HG03066 (cell line): ENCODE results near the gene PPP2R1A.
"Not testable (repeated sequence)": the region's sequence is repeated elsewhere in the genome, so short reads cannot be mapped to it uniquely, and the experiment has no call there.

Experiments used
- ATAC-seq: cut with Tn5 transposase; IDR thresholded peaks from one replicate; pipeline ENCODE4 v1.9.1; 2021; ENCODE audit warnings: low read depth; ENCODE audit not compliant: unreplicated experiment

PPP2R1A gene

DNA sequence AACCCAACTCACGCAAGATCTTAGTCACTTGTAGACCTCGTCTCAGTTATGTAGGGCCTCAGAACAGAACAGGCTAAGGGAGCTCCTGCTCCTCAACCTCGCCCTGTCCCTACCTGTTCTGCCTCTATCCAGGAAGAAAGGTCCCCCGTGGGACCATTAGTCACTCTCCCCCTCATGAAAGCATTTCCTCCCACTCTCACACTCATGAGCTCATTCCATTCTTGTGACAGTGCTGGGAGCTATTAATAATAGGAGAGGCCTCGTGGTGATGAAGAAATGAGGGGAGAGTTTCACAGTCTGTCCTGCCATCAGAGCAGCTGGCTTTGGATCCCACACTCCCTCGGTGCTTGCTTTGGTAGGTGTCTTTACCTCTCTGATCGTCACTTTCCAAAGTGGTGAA, 10.2 kb downstream of the PPP2R1A start:
- ATAC-seq, result no peak

DNA sequence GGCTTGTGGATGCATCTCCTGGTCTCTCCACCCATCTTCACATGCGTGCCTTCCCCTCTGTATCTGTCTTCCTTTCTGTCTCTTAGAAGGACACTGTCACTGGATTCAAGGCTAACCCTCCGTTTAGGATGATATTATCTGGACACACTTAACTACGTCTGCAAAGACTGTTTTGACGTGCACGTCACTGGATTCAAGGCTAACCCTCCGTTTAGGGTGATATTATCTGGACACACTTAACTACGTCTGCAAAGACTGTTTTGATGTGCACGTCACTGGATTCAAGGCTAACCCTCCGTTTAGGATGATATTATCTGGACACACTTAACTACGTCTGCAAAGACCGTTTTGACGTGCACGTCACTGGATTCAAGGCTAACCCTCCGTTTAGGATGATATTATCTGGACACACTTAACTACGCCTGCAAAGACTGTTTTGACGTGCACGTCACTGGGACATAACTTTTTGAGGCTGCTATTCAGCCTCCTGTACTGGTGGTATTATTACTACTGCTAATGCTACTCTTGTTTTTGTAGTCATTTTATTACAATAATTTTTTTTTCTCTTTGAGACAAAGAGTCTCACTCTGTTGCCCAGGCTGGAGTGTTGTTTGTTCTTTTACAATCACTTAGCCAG, 11.0 kb downstream of the PPP2R1A start:
- not testable (repeated sequence) for ATAC-seq

DNA sequence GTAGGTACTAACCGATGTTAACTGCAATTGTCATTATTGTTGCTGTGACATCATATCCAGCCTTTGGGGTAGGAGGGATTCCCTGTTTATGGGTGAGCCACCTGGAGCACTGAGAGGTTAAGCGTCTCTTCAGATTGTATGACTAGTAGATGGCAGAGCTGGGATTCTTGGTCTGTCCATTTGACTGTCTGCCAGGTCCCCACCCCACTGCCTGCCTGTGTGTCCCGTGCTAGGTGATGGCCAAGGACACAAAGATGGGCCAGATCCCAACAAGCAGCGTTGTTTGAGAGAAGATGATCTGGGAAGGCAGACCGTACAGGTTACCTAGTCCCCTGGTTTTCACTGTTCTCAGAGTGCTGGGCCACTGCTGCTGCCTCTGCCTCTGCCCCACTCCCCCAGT, 16.6 kb downstream of the PPP2R1A start:
- ATAC-seq, result no peak

DNA sequence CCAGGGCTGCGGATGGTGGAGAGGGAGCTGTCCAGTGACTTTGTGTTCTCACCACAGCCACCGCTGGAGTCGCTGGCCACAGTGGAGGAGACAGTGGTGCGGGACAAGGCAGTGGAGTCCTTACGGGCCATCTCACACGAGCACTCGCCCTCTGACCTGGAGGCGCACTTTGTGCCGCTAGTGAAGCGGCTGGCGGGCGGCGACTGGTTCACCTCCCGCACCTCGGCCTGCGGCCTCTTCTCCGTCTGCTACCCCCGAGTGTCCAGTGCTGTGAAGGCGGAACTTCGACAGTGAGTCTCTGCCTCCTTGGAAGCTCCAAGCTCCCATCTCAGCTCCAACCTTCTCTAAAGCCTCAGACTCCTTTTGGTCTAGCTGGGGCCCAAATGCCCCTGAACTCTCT, 21.4 kb downstream of the PPP2R1A start:
- ATAC-seq, result no peak

DNA sequence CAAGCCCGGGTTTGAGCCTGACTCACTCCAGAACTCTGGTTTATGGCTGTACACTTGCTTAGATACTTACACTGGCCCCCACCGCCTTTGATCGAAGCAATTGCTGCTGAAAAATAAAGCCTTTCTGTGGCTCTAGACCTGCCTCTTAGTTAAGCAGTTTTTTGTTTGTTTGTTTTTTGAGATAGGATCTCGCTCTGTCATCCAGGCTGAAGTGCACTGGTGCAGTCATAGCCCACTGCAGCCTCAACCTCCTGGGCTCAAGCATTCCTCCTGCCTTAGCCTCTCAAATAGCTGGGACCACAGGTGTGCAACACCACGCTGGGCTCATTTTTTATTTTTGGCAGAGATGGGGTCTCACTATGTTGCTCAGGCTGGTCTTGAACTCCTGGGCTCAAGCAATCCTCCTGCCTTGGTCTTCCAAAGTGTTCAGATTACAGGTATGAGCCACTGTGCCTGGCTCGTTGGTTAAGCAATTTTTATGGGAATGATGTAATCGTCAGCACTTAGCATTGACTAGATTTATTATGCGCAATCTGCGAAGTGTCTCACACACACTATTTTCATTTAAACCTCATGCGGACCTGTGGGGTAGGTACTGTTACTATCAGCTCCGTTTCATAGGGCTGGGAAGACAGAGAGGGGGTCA, 22.2 kb downstream of the PPP2R1A start:
- ATAC-seq, result no peak

DNA sequence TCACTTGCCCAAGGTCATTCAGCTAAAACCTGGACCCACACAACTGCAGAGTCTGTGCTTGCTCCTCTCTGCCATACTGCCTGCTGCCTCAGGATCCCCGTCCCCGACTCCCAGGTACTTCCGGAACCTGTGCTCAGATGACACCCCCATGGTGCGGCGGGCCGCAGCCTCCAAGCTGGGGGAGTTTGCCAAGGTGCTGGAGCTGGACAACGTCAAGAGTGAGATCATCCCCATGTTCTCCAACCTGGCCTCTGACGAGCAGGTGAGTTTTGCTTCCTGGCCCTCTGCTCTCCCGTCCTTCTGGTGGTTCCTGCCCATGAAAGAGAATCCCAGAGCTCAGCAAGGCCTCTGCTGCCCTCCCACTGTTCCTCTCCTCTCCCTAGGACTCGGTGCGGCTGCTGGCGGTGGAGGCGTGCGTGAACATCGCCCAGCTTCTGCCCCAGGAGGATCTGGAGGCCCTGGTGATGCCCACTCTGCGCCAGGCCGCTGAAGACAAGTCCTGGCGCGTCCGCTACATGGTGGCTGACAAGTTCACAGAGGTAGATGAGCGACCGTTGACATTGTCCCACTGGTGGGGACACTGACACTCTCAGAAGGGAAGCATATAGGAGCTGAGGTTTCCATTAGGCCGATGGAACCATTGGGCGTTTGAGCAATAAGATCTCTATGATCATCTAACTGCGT, 22.9 kb downstream of the PPP2R1A start:
- no peak for ATAC-seq

DNA sequence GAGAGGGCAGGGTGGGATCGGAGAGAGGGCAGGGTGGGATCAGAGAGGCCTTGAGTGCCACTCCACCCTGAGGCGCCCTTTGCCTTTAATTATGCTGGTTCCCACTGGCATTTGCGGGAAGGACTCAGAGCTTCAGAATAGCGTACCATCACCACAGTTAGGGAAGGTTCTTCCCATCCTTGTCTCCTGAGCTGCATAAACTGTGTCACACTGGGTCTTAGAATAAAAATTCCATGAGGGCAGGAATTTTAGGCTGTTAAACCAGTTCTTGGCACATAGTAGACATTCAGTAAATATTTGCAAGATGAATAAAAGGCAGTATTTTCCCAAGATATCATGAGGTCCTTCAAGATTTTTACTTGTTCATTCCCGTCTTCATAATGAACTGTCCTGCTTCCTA, 24.4 kb downstream of the PPP2R1A start:
- ATAC-seq, result no peak

DNA sequence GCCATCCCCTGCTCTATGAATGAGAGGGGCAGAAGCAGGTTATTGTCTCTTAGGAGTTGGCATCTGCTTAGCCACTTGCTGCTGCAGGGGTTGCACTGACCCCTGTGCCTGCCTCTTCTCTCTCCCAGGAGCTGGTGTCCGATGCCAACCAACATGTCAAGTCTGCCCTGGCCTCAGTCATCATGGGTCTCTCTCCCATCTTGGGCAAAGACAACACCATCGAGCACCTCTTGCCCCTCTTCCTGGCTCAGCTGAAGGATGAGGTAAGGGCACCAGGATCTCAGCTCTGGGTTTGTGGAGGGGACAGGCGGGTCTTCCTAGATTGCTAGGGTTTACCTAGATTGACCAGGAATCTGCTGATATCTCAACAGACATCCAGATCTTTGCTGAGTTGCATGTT, 26.5 kb downstream of the PPP2R1A start:
- no peak for ATAC-seq

DNA sequence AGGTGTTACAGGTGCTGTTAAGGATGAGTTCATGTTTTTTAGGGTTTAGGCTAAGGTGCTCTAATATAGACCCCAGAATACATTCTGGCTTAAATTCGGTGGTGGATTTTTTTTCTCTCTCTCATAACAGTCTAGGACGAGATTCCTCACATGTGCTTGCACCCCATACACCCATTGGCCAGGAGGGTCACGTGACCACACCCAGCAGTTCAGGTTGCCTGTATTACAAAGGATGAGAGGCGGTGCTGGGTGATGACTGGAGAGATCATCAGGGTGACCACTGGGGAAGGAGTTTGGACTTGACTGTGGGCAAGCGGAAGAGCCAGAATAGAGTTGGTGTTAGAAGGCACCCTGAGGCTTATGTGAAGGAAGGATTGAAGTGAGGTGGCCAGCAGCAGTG, 27.7 kb downstream of the PPP2R1A start:
- ATAC-seq, result no peak

DNA sequence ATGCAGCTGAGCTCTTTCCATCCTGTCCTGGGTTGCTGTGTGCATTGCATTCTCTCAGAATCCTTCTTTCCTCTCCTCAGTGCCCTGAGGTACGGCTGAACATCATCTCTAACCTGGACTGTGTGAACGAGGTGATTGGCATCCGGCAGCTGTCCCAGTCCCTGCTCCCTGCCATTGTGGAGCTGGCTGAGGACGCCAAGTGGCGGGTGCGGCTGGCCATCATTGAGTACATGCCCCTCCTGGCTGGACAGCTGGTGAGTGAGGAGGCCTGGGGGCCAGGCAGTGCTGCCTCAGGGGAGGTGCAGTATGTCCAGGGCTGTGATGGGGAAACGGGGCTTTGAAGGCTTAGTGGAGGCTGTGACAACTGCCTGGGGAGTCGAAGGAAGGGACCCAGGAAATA, 29.8 kb downstream of the PPP2R1A start:
- no peak for ATAC-seq

DNA sequence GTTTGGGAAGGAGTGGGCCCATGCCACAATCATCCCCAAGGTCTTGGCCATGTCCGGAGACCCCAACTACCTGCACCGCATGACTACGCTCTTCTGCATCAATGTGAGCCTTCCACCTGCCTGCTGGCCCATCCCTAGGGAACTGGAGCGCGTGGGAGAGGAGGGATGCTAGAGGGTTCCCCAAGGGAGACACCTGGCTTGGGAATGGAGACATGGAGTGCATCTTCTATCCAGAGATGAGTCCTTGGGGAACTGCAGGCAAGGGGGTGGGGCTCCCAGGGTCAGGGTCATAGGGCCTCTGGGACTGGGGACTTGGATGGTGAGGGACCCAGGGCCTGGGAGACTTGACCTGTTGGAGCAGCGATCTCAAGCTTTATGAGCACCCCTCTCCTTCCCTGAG, 31.2 kb downstream of the PPP2R1A start:
- no peak for ATAC-seq

DNA sequence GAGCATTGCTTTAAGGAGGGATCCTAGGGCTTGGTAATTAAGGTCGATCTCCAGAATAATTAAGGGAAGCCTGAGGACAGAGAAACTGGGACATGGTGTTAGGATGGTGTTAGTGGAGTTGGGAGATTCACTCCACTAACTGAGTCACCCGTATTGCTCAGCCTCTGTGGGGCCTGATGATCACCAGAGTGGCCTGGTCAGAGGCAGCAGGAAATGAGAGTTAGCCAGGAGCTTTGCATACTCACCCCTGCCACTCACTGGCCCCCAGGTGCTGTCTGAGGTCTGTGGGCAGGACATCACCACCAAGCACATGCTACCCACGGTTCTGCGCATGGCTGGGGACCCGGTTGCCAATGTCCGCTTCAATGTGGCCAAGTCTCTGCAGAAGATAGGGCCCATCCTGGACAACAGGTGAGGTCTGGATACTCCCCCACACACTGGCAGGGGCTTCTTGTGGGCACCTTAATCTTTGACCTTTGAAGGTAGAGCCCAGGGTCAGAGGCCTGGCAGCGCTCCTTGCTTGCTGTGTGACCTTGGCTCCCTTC, 32.1 kb downstream of the PPP2R1A start:
- no peak for ATAC-seq

DNA sequence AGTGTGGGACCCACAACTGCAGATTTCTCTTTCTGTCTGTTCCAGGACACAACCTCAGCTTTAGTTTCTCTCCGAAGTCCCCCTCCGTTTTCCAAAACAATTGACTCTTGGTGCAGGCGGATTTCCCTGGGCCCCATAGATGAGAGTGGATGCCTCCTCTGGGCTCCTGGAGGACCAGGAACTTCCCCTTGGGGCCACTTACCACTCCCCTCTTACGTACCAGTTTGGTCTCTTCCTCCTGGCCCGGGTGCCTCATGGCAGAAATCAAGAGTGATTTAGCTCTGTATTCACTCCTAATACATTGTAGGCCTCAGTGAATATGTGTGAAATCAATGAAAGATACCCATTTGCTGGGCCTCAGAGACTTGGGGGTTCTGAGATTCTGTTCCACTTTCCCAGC, 34.4 kb downstream of the PPP2R1A start:
- ATAC-seq, result no peak

DNA sequence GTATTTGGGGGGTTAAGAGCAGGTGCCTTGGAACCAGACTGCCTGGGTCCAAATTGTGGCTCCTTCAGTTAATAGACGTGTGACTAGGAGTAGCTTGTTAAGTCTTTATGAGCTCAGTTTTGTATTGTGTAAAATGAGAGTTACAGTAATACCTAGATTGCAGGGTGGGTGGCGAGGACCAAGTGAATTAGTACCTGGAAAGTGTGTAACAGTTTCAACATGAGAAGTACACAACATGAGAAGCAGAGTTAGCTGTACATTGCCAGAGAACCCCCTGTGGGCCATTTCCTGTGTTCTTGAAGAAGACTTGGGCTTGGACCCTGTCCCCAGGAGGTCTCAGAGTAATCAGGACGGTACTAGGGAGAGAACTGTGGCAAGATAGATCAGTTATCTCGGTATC, 36.8 kb downstream of the PPP2R1A start:
- no peak for ATAC-seq

DNA sequence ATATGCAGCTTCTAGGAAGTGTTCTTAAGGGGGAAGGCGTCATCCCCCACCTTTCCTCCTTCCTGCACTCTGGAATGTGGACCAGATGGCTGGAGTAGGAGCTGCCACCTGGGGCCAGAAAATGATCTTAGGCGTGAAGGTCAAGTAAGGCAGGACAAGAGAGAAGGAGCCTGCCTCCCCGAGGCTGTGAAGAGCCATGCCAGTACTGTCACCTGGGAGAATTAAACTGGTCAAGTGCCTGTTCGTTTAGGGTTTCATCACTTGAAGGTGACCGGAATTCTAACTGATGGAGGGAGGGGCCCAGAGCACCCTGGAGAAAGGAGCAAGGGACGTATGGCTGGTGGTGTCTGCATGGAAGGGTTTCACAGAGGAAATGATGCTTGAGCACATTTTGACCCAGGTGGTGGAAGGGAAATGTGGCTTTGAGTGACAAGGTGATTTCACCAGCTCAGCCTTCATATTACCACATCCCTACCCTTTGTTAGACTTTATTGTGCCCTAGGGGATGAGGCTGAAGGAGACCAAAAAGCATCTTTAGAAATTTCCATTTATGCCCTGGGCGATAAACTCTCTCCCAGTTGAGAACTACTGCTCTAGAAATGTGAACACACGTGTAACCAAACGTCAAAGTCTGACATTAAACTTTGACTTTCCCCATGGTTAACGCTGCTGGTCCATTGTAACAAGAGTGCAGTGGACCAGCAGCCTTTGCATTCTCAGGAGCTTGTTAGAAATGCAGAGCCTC, 37.5 kb downstream of the PPP2R1A start:
- ATAC-seq, result no peak

DNA sequence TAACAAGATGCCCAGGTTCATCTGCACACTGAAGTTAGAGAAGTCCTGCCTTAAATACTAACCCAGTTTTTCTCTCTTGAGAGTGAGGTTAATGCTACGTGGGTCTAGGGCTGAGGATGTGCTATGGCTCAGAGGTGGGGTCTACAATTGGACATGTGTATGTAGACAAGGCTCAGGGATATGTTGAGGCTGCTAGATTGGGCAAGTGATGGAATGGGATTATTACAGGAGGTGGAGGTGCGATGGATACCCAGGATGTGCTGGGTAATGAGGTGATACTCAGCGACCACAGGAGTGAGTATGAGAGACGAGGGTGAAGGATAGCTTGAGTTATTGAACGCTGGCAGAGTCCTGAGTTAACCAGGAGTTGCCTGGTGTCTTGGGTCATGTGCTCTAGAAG, 38.1 kb downstream of the PPP2R1A start:
- ATAC-seq, result no peak

DNA sequence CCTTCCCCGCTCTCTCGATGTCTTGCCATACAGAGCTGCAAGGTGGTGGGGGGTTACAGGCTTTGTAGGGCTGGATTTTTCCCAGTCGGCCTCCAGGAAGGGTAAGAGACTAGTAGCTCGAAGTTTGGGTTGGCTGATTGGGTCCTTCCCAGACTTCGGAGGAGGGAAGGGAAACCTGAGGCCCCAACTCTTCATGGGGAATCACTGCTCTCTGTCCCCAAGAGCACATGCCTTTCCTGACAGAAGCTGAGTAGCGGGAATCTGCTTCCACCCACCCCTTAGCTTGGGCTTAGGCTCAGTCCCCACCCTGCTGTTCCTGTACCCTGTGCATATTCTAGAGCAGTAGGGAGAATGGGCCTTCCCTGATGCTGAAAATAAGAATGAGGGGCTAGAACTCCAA, 39.7 kb downstream of the PPP2R1A start:
- no peak for ATAC-seq

DNA sequence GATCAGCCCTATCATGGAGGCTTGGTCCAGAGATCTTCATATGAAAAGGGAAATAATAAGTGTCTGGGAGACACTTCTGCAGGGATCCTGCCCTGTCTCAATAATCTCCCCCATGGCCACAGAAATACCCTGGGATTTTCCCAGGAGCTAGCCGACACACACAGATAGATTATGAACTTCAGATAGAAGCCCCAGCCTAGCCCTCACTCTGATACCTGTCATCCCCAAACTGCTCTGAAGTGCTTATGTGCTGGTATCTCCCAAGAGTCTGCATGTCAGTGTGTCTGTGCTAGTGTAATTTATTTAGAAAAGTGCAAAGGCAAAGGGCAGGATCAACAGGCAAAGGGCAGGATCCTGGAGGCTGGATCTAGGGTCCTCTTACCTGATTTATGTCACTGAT, 40.8 kb downstream of the PPP2R1A start:
- ATAC-seq, result no peak

DNA sequence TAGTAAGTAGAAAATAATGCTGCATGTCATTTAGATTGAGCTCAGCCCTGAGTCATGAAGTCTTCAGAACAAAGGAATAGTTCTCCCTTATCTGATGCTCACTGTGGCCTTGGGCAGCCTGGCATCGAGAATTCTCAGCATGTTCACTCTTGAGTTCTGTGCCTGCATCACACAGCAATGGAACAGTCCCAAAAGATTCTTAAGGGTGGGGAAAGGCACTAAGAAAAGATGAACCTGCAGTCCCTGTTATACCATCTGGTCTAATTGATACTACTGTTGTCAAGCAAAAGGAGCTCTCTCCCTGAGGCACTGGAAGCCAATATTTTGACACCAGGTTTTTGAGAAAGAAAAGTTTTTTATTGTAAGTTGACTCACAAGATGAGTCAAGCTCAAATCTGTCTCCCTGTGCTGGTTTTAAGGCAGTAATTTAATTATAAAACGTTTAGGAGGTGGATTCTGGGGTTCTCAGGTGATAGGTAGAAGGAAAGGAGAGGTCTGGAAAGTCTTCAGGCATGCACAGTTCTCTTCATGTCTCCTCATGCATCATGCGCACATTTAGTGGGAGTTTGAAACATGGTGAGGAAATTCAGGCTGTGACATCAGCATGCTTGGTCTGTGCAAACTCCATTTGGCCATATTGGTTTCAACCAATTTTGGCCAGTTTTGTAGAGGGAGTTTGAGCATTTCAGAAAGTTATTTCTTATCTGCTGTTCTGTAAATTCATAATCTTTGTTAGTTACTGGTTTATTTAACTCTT, 41.5 kb downstream of the PPP2R1A start:
- no peak for ATAC-seq

DNA sequence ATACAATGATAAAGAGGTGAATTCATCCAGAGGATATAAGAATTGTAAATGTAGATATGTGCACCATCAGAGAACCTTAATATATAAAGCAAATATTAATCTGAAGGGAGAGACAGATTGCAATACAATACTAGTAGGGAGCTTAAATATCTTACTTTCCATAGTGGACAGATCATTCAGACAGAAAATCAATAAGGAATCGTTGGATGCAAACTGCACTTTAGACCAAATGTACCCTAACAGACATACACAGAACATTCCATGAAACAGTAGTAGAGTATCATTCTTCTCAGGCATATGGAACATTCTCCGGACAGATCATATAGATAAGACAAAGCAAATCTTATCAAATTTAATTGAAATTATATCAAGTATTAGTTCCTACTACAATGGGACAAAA, 44.6 kb downstream of the PPP2R1A start:
- no peak for ATAC-seq
